DND-41 (cell line): ENCODE results near the gene FABP3.

Experiments
- EZH2 ChIP-seq: IDR thresholded peaks from 3 replicates; pipeline ENCODE4 v1.6.1; 2012; ENCODE audit warnings: borderline replicate concordance, low read depth, mild to moderate bottlenecking, moderate library complexity, low read length, inconsistent platforms; ENCODE audit not compliant: severe bottlenecking
- TF ChIP-seq, protein P1 (sequence below): IDR thresholded peaks from 2 replicates; pipeline ENCODE4 v1.5.1; 2012; ENCODE audit warnings: borderline replicate concordance, low read length, moderate library complexity, mild to moderate bottlenecking; ENCODE audit not compliant: poor library complexity, severe bottlenecking; ENCODE audit errors: extremely low read depth

DNA sequence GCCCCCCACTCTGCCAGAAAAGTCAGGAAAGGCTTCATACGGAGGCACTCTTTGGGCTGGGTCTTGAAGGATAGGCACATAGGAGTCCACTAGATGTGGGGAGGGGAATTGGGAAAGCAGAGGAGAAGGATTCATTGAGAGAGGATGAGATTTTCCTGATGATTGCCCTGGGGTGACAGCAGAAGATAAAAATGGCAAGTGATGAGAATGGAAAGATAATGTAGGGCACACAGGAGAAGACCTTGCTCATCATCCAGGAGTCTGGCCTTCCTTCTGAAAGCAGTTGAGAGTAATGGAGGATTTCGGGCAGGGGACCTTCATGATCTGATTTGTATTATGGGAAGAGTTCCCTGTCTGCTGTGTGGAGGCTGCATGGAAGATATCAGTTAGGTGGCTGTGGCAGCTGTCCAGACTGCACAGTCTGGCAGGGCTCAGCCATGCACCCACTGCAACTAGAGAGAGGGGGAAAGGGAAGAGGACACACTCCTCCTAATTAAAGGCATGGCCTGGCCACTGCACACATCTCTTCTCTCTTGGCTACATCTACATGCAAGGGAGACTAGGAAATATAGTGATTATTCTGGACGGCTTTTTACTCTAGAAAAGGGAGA, 9.6 kb upstream of the FABP3 start:
- TF ChIP-seq, protein P1, sequence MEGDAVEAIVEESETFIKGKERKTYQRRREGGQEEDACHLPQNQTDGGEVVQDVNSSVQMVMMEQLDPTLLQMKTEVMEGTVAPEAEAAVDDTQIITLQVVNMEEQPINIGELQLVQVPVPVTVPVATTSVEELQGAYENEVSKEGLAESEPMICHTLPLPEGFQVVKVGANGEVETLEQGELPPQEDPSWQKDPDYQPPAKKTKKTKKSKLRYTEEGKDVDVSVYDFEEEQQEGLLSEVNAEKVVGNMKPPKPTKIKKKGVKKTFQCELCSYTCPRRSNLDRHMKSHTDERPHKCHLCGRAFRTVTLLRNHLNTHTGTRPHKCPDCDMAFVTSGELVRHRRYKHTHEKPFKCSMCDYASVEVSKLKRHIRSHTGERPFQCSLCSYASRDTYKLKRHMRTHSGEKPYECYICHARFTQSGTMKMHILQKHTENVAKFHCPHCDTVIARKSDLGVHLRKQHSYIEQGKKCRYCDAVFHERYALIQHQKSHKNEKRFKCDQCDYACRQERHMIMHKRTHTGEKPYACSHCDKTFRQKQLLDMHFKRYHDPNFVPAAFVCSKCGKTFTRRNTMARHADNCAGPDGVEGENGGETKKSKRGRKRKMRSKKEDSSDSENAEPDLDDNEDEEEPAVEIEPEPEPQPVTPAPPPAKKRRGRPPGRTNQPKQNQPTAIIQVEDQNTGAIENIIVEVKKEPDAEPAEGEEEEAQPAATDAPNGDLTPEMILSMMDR, result no peak
- no peak for TF ChIP-seq EZH2
